Measurements from ENCODE around the gene SMARCD1.

SMARCD1 gene

GRCh38 chr12:50120953-50121352 lies 35.8 kb downstream of the SMARCD1 start:
- H3K36me3 ChIP-seq (ENCODE audit: low read length), result no peaks in the 10 kb centered on the region
- H3K79me2 ChIP-seq (ENCODE audit: insufficient read depth, low read length), result peaks cover 24% of the 10 kb centered on the region
- no peaks in the 10 kb centered on the region for H3K9me3 ChIP-seq (ENCODE audit: insufficient read depth, low read length)
- TF ChIP-seq EZH2phosphoT487 (conservative IDR thresholded peaks at IDR 0.05; ENCODE audit: low read length) (no peak), CTCF (IDR thresholded peaks at IDR 0.05; ENCODE audit: insufficient read depth, low read length, poor library complexity, severe bottlenecking) (no peak)
- H3K27ac ChIP-seq (ENCODE audit: low read depth, low read length), result no peak overlapping the region
- H3K9ac ChIP-seq (ENCODE audit: low read length), result no peak overlapping the region
- H3K4me2 ChIP-seq (ENCODE audit: low read depth, low read length, poor library complexity, severe bottlenecking), result no peak overlapping the region
- no peak overlapping the region for H2AFZ ChIP-seq (ENCODE audit: low read depth, low read length, severe bottlenecking)
- no peaks in the 10 kb centered on the region for H4K20me1 ChIP-seq (ENCODE audit: low read depth, low read length)
- H3K4me3 ChIP-seq (ENCODE audit: insufficient read depth, low read length, poor library complexity, severe bottlenecking), result no peak overlapping the region
- no peaks in the 10 kb centered on the region for H3K9me2 ChIP-seq (replicated peaks; ENCODE audit: insufficient read depth, low read length)
- H3F3A ChIP-seq (ENCODE audit: insufficient read depth), result no peaks in the 10 kb centered on the region
- no peaks in the 10 kb centered on the region for H3K27me3 ChIP-seq (ENCODE audit: low read length)

GRCh38 chr12:50121641-50122040 lies 36.5 kb downstream of the SMARCD1 start:
- no peak overlapping the region for H3K27ac ChIP-seq (ENCODE audit: low read depth, low read length)
- H3K27me3 ChIP-seq (ENCODE audit: low read length), result no peaks in the 10 kb centered on the region
- H3K79me2 ChIP-seq (ENCODE audit: insufficient read depth, low read length), result peaks cover 17% of the 10 kb centered on the region
- no peaks in the 10 kb centered on the region for H3K9me2 ChIP-seq (replicated peaks; ENCODE audit: insufficient read depth, low read length)
- TF ChIP-seq CTCF (IDR thresholded peaks at IDR 0.05; ENCODE audit: insufficient read depth, low read length, poor library complexity, severe bottlenecking) (no peak), EZH2phosphoT487 (conservative IDR thresholded peaks at IDR 0.05; ENCODE audit: low read length) (no peak)
- no peak overlapping the region for H3K9ac ChIP-seq (ENCODE audit: low read length)
- no peaks in the 10 kb centered on the region for H3K36me3 ChIP-seq (ENCODE audit: low read length)
- H3K4me3 ChIP-seq (ENCODE audit: insufficient read depth, low read length, poor library complexity, severe bottlenecking), result no peak overlapping the region
- no peak overlapping the region for H3K4me2 ChIP-seq (ENCODE audit: low read depth, low read length, poor library complexity, severe bottlenecking)
- H4K20me1 ChIP-seq (ENCODE audit: low read depth, low read length), result no peaks in the 10 kb centered on the region
- no peak overlapping the region for H2AFZ ChIP-seq (ENCODE audit: low read depth, low read length, severe bottlenecking)
- H3K9me3 ChIP-seq (ENCODE audit: insufficient read depth, low read length), result no peaks in the 10 kb centered on the region
- no peaks in the 10 kb centered on the region for H3F3A ChIP-seq (ENCODE audit: insufficient read depth)

GRCh38 chr12:50123203-50123602 lies 38.1 kb downstream of the SMARCD1 start:
- Histone ChIP-seq H4K20me1 (ENCODE audit: low read depth, low read length) (no peaks in the 10 kb centered on the region), H3K27ac (ENCODE audit: low read depth, low read length) (no peak overlapping the region), H3K4me2 (ENCODE audit: low read depth, low read length, poor library complexity, severe bottlenecking) (no peak overlapping the region), H3K36me3 (ENCODE audit: low read length) (no peaks in the 10 kb centered on the region), H3K9ac (ENCODE audit: low read length) (no peak overlapping the region), H3K27me3 (ENCODE audit: low read length) (no peaks in the 10 kb centered on the region), H3K4me3 (ENCODE audit: insufficient read depth, low read length, poor library complexity, severe bottlenecking) (no peak overlapping the region), H3K9me2 (replicated peaks; ENCODE audit: insufficient read depth, low read length) (no peaks in the 10 kb centered on the region), H3F3A (ENCODE audit: insufficient read depth) (no peaks in the 10 kb centered on the region), H3K79me2 (ENCODE audit: insufficient read depth, low read length) (peaks cover 7% of the 10 kb centered on the region; the same call in 1 of the 2 replicates), H3K9me3 (ENCODE audit: insufficient read depth, low read length) (no peaks in the 10 kb centered on the region), H2AFZ (ENCODE audit: low read depth, low read length, severe bottlenecking) (no peak overlapping the region)
- TF ChIP-seq CTCF (IDR thresholded peaks at IDR 0.05; ENCODE audit: insufficient read depth, low read length, poor library complexity, severe bottlenecking) (no peak), EZH2phosphoT487 (conservative IDR thresholded peaks at IDR 0.05; ENCODE audit: low read length) (no peak)

All from SU-DHL-6 (cell line).